ENCODE measurements around the gene C9orf85.
"Not testable (repeated sequence)": the region's sequence is repeated elsewhere in the genome, so short reads cannot be mapped to it uniquely, and the experiment has no call there.

C9orf85 gene

GRCh38 chr9:71891557-71892189 is 19.8 kb upstream of the C9orf85 start:
- no peak overlapping the region for H3K27ac ChIP-seq
- no peak for TF ChIP-seq ZFX (IDR thresholded peaks at IDR 0.05)
- no peak for TF ChIP-seq CTCF (conservative IDR thresholded peaks at IDR 0.05)

- no peak overlapping the region for H3K27ac ChIP-seq
These were observed 16.3 kb upstream of the C9orf85 start for GRCh38 chr9:71895117-71895516.

GRCh38 chr9:71895955-71896354 is 15.5 kb upstream of the C9orf85 start:
- TF ChIP-seq CTCF (conservative IDR thresholded peaks at IDR 0.05) (no peak), ZFX (IDR thresholded peaks at IDR 0.05) (no peak)
- no peak overlapping the region for H3K27ac ChIP-seq

More at GRCh38 chr9:71895117-71895516, 16.3 kb upstream of the C9orf85 start:
- TF ChIP-seq ZFX (IDR thresholded peaks at IDR 0.05) (no peak), CTCF (conservative IDR thresholded peaks at IDR 0.05) (no peak)

GRCh38 chr9:71896761-71897160 is 14.7 kb upstream of the C9orf85 start:
- no peak overlapping the region for H3K27ac ChIP-seq
- no peak for TF ChIP-seq CTCF (conservative IDR thresholded peaks at IDR 0.05)
- TF ChIP-seq ZFX (IDR thresholded peaks at IDR 0.05) = no peak

GRCh38 chr9:71897577-71897976 is 13.9 kb upstream of the C9orf85 start:
- no peak for TF ChIP-seq CTCF (conservative IDR thresholded peaks at IDR 0.05)
- TF ChIP-seq ZFX (IDR thresholded peaks at IDR 0.05) = no peak
- H3K27ac ChIP-seq = no peak overlapping the region

- H3K27ac ChIP-seq = not testable (repeated sequence)
These were observed 12.7 kb upstream of the C9orf85 start for GRCh38 chr9:71898756-71899155.

- no peak for TF ChIP-seq ZFX (IDR thresholded peaks at IDR 0.05)
- TF ChIP-seq CTCF (conservative IDR thresholded peaks at IDR 0.05) = peak; percentile 14
- no peak overlapping the region for H3K27ac ChIP-seq
These were observed 9.5 kb upstream of the C9orf85 start for GRCh38 chr9:71901695-71902597.

Measured in C4-2B (cell line).